ENCODE data around the gene ELL2. TPM values are rescaled to one million over a fixed set of nuclear protein-coding genes. Genes with fewer than 3 reads are reported as not detected.

Gene ELL2
- total RNA-seq, 1 experiment from 2014 or later, result 24.4 TPM

DNA sequence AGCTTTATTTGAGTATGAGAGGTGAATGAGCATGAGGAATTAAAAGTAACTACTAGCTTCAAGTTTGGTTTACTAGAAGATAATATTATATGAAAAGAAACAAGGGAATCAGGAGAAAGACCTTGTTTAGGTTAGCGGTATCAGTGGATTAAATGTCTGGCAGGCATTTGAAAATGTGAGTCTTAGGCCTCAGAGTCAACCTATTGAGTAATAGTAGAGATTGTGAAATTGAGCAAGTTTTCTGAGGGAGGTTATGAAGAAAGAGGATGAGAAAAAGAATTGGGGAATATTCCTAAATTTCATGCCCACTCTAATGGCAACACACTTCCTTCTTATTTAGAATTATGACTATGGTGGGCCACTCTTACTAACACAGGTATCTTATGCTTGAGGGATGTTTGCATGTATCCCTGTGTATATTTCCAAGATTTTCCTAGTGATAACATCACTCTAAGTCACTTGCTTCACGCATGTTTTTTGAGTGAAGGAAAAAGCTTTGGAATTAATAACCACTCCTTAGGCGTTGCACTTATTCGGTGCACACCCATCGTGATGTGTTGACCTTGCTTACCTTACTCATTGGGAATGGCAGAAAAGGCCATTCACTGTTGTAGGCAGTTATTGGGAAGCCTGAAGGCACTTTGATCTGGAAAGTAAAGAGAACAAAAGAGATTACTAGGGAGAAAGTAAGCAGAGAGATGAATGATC lies 8.2 kb upstream of the ELL2 start:
- Mint-ChIP-seq H3K9me3 (no peaks in the 10 kb centered on the region), H3K4me1 (peaks cover 1% of the 10 kb centered on the region; the same call in 1 of the 2 replicates), H3K36me3 (no peaks in the 10 kb centered on the region), H3K27me3 (ENCODE audit: low read depth) (no peaks in the 10 kb centered on the region), H3K27ac (no peak overlapping the region), H3K4me3 (no peak overlapping the region)
- ChIA-PET POLR2A (no interaction called here), CTCF (no interaction called here)
- TF ChIP-seq, protein P1, sequence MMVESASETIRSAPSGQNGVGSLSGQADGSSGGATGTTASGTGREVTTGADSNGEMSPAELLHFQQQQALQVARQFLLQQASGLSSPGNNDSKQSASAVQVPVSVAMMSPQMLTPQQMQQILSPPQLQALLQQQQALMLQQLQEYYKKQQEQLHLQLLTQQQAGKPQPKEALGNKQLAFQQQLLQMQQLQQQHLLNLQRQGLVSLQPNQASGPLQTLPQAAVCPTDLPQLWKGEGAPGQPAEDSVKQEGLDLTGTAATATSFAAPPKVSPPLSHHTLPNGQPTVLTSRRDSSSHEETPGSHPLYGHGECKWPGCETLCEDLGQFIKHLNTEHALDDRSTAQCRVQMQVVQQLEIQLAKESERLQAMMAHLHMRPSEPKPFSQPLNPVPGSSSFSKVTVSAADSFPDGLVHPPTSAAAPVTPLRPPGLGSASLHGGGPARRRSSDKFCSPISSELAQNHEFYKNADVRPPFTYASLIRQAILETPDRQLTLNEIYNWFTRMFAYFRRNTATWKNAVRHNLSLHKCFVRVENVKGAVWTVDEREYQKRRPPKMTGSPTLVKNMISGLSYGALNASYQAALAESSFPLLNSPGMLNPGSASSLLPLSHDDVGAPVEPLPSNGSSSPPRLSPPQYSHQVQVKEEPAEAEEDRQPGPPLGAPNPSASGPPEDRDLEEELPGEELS (CRISPR knock-in tag; IDR thresholded peaks at IDR 0.05), result no peak
- TF ChIP-seq TCF7 (CRISPR knock-in tag; IDR thresholded peaks at IDR 0.05; ENCODE audit: low read depth), result no peak
- TF ChIP-seq, protein P2, sequence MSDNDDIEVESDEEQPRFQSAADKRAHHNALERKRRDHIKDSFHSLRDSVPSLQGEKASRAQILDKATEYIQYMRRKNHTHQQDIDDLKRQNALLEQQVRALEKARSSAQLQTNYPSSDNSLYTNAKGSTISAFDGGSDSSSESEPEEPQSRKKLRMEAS (CRISPR knock-in tag; IDR thresholded peaks at IDR 0.05), result no peak
- TF ChIP-seq, protein P3, sequence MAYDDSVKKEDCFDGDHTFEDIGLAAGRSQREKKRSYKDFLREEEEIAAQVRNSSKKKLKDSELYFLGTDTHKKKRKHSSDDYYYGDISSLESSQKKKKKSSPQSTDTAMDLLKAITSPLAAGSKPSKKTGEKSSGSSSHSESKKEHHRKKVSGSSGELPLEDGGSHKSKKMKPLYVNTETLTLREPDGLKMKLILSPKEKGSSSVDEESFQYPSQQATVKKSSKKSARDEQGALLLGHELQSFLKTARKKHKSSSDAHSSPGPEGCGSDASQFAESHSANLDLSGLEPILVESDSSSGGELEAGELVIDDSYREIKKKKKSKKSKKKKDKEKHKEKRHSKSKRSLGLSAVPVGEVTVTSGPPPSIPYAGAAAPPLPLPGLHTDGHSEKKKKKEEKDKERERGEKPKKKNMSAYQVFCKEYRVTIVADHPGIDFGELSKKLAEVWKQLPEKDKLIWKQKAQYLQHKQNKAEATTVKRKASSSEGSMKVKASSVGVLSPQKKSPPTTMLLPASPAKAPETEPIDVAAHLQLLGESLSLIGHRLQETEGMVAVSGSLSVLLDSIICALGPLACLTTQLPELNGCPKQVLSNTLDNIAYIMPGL (CRISPR knock-in tag; IDR thresholded peaks at IDR 0.05), result no peak
- ATAC-seq (no peak), DNase-seq (ENCODE audit: low spot score) (no peak)

DNA sequence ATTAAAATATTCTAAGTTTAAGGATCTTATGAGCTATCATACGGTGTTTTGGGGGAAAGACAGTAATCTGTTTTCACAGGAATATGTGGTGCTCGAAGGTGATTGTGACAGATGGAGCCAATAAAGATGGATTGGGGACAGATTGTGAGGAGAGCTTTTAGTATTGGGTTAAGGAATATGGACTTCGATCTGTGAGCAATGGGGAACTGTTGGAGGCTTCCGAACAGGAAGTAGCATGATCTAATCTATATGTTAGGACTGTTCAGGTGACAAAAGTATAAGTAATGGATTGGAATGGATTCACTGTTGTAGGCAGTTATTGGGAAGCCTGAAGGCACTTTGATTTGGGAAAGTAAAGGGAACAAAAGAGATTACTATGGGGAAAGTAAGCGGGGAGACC lies 7.4 kb upstream of the ELL2 start:
- ATAC-seq, result no peak
- ChIA-PET POLR2A (no interaction called here), CTCF (interaction anchor here (1.3 kb wide), 1 partner anchor 367 kb away, joined by 4 read pairs; no protein-coding TSS in a partner anchor)
- Mint-ChIP-seq H3K9me3 (no peaks in the 10 kb centered on the region), H3K4me1 (peaks cover 5% of the 10 kb centered on the region), H3K4me3 (no peak overlapping the region), H3K27me3 (ENCODE audit: low read depth) (no peaks in the 10 kb centered on the region), H3K36me3 (no peaks in the 10 kb centered on the region), H3K27ac (no peak overlapping the region)
- TF ChIP-seq, protein P4, sequence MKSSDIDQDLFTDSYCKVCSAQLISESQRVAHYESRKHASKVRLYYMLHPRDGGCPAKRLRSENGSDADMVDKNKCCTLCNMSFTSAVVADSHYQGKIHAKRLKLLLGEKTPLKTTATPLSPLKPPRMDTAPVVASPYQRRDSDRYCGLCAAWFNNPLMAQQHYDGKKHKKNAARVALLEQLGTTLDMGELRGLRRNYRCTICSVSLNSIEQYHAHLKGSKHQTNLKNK (CRISPR knock-in tag; IDR thresholded peaks at IDR 0.05), result no peak
- TF ChIP-seq, protein P5, sequence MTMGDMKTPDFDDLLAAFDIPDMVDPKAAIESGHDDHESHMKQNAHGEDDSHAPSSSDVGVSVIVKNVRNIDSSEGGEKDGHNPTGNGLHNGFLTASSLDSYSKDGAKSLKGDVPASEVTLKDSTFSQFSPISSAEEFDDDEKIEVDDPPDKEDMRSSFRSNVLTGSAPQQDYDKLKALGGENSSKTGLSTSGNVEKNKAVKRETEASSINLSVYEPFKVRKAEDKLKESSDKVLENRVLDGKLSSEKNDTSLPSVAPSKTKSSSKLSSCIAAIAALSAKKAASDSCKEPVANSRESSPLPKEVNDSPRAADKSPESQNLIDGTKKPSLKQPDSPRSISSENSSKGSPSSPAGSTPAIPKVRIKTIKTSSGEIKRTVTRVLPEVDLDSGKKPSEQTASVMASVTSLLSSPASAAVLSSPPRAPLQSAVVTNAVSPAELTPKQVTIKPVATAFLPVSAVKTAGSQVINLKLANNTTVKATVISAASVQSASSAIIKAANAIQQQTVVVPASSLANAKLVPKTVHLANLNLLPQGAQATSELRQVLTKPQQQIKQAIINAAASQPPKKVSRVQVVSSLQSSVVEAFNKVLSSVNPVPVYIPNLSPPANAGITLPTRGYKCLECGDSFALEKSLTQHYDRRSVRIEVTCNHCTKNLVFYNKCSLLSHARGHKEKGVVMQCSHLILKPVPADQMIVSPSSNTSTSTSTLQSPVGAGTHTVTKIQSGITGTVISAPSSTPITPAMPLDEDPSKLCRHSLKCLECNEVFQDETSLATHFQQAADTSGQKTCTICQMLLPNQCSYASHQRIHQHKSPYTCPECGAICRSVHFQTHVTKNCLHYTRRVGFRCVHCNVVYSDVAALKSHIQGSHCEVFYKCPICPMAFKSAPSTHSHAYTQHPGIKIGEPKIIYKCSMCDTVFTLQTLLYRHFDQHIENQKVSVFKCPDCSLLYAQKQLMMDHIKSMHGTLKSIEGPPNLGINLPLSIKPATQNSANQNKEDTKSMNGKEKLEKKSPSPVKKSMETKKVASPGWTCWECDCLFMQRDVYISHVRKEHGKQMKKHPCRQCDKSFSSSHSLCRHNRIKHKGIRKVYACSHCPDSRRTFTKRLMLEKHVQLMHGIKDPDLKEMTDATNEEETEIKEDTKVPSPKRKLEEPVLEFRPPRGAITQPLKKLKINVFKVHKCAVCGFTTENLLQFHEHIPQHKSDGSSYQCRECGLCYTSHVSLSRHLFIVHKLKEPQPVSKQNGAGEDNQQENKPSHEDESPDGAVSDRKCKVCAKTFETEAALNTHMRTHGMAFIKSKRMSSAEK (CRISPR knock-in tag; IDR thresholded peaks at IDR 0.05; ENCODE audit: borderline replicate concordance), result no peak
- TF ChIP-seq, protein P6, sequence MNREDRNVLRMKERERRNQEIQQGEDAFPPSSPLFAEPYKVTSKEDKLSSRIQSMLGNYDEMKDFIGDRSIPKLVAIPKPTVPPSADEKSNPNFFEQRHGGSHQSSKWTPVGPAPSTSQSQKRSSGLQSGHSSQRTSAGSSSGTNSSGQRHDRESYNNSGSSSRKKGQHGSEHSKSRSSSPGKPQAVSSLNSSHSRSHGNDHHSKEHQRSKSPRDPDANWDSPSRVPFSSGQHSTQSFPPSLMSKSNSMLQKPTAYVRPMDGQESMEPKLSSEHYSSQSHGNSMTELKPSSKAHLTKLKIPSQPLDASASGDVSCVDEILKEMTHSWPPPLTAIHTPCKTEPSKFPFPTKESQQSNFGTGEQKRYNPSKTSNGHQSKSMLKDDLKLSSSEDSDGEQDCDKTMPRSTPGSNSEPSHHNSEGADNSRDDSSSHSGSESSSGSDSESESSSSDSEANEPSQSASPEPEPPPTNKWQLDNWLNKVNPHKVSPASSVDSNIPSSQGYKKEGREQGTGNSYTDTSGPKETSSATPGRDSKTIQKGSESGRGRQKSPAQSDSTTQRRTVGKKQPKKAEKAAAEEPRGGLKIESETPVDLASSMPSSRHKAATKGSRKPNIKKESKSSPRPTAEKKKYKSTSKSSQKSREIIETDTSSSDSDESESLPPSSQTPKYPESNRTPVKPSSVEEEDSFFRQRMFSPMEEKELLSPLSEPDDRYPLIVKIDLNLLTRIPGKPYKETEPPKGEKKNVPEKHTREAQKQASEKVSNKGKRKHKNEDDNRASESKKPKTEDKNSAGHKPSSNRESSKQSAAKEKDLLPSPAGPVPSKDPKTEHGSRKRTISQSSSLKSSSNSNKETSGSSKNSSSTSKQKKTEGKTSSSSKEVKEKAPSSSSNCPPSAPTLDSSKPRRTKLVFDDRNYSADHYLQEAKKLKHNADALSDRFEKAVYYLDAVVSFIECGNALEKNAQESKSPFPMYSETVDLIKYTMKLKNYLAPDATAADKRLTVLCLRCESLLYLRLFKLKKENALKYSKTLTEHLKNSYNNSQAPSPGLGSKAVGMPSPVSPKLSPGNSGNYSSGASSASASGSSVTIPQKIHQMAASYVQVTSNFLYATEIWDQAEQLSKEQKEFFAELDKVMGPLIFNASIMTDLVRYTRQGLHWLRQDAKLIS (CRISPR knock-in tag; IDR thresholded peaks at IDR 0.05; ENCODE audit: borderline replicate concordance), result no peak
- TF ChIP-seq ETV6 (CRISPR knock-in tag; IDR thresholded peaks at IDR 0.05), result no peak
- no peak for TF ChIP-seq GRHL2 (CRISPR knock-in tag; IDR thresholded peaks at IDR 0.05; ENCODE audit: insufficient replicate concordance, severe bottlenecking)
- TF ChIP-seq, protein P7, sequence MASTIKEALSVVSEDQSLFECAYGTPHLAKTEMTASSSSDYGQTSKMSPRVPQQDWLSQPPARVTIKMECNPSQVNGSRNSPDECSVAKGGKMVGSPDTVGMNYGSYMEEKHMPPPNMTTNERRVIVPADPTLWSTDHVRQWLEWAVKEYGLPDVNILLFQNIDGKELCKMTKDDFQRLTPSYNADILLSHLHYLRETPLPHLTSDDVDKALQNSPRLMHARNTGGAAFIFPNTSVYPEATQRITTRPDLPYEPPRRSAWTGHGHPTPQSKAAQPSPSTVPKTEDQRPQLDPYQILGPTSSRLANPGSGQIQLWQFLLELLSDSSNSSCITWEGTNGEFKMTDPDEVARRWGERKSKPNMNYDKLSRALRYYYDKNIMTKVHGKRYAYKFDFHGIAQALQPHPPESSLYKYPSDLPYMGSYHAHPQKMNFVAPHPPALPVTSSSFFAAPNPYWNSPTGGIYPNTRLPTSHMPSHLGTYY (CRISPR knock-in tag; IDR thresholded peaks at IDR 0.05), result no peak
- TF ChIP-seq, protein P8, sequence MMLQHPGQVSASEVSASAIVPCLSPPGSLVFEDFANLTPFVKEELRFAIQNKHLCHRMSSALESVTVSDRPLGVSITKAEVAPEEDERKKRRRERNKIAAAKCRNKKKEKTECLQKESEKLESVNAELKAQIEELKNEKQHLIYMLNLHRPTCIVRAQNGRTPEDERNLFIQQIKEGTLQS (CRISPR knock-in tag; conservative IDR thresholded peaks at IDR 0.05), result no peak
- TF ChIP-seq, protein P9, sequence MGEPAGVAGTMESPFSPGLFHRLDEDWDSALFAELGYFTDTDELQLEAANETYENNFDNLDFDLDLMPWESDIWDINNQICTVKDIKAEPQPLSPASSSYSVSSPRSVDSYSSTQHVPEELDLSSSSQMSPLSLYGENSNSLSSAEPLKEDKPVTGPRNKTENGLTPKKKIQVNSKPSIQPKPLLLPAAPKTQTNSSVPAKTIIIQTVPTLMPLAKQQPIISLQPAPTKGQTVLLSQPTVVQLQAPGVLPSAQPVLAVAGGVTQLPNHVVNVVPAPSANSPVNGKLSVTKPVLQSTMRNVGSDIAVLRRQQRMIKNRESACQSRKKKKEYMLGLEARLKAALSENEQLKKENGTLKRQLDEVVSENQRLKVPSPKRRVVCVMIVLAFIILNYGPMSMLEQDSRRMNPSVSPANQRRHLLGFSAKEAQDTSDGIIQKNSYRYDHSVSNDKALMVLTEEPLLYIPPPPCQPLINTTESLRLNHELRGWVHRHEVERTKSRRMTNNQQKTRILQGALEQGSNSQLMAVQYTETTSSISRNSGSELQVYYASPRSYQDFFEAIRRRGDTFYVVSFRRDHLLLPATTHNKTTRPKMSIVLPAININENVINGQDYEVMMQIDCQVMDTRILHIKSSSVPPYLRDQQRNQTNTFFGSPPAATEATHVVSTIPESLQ (CRISPR knock-in tag; IDR thresholded peaks at IDR 0.05), result no peak
- TF ChIP-seq SMAD3 (CRISPR knock-in tag; IDR thresholded peaks at IDR 0.05; ENCODE audit: borderline replicate concordance), result no peak
- no peak for DNase-seq (ENCODE audit: low spot score)
